Measurements from ENCODE around the gene SIPA1L3.

DNA sequence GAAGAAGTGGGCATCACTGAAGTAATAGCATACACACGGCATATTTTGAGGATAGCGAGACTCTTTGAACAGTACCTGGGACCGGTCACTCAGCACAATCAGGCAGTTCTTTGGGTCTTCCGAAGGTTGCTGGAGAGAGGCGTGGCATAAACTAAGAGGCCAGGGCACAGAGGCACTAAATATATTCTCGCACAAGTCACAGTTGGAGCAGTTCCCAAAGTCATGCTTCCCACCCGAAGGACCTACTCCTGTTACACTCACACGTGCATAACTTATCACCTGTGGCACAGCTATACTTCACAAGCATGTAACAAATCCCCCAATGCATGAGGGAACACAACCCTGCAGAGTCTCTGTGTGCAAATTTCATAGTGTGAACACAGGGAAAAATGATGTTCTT, 10.8 kb upstream of the SIPA1L3 start:
- TF ChIP-seq, protein P1, sequence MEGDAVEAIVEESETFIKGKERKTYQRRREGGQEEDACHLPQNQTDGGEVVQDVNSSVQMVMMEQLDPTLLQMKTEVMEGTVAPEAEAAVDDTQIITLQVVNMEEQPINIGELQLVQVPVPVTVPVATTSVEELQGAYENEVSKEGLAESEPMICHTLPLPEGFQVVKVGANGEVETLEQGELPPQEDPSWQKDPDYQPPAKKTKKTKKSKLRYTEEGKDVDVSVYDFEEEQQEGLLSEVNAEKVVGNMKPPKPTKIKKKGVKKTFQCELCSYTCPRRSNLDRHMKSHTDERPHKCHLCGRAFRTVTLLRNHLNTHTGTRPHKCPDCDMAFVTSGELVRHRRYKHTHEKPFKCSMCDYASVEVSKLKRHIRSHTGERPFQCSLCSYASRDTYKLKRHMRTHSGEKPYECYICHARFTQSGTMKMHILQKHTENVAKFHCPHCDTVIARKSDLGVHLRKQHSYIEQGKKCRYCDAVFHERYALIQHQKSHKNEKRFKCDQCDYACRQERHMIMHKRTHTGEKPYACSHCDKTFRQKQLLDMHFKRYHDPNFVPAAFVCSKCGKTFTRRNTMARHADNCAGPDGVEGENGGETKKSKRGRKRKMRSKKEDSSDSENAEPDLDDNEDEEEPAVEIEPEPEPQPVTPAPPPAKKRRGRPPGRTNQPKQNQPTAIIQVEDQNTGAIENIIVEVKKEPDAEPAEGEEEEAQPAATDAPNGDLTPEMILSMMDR (IDR thresholded peaks at IDR 0.05) = no peak
- TF ChIP-seq POLR2A (IDR thresholded peaks at IDR 0.05) = no peak
